ENCODE measurements around the gene MAOA.

Gene MAOA

DNA sequence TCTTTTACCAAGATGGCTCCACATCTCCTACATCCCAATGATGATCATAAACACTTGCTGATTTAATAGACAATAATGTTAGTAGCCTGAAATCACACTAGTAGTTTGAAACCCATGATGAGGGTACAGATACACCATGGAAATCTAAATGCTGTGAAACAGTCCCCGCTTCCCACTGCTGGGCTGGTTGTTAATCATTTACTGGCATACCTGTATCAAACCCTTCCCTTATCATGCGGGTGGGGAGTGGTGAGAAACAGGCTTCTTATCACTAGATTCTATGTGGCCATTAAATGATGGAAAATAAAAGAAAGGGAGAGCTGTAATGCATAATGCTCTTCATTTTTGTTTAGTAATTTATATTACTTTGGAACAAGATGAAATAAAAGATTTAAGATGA is 21.9 kb downstream of the MAOA start:
- TF ChIP-seq, protein P1, sequence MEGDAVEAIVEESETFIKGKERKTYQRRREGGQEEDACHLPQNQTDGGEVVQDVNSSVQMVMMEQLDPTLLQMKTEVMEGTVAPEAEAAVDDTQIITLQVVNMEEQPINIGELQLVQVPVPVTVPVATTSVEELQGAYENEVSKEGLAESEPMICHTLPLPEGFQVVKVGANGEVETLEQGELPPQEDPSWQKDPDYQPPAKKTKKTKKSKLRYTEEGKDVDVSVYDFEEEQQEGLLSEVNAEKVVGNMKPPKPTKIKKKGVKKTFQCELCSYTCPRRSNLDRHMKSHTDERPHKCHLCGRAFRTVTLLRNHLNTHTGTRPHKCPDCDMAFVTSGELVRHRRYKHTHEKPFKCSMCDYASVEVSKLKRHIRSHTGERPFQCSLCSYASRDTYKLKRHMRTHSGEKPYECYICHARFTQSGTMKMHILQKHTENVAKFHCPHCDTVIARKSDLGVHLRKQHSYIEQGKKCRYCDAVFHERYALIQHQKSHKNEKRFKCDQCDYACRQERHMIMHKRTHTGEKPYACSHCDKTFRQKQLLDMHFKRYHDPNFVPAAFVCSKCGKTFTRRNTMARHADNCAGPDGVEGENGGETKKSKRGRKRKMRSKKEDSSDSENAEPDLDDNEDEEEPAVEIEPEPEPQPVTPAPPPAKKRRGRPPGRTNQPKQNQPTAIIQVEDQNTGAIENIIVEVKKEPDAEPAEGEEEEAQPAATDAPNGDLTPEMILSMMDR (IDR thresholded peaks at IDR 0.05; ENCODE audit: low read depth, low read length, missing control alignments) = no peak
- DNase-seq (ENCODE audit: extremely low read depth, low read depth) = no peak

DNA sequence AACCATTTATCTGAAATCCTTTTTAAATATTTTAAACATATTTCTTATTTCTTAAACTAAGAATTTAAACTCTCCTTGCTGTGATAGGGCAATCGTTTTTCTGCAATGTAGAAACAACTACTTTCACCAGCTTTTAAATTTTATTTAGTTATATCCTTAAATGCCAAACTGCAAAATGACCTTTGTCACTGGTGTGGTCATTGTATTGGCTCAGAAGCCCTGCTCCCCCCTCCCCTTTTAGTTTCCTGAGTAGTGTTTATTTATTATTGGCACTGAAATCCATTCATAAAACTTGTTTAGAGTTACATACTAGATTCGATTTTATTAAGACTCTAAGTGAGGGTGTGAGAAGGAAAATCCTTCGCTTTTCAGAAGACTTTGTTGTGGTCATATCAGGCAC is 23.0 kb downstream of the MAOA start:
- no peak for DNase-seq (ENCODE audit: extremely low read depth, low read depth)
- TF ChIP-seq, protein P1 (IDR thresholded peaks at IDR 0.05; ENCODE audit: low read depth, low read length, missing control alignments) = no peak
- H3K4me3 ChIP-seq (replicated peaks; ENCODE audit: low read depth, low read length) = no peak overlapping the region

More for the DNA sequence above, 21.9 kb downstream of the MAOA start:
- no peak overlapping the region for H3K4me3 ChIP-seq (replicated peaks; ENCODE audit: low read depth, low read length)

DNA sequence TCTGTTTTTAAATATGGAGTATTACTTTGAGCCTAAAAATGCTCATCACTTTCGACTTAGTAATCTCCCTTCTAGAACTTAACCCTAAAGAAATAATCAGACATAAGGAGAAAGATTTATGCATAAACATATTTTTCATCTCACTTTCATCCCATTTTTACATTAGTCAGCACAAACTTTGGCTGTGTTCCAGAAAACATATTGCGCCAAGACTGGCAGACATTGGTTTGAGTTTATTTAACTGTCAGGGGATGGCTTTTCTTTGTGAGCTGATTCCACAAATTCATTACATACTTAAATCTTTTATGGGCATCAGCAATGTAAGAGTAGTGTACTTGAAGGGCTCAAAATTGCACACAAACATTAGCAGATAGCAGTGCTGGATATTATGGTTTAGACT is 23.7 kb downstream of the MAOA start:
- no peak for DNase-seq (ENCODE audit: extremely low read depth, low read depth)
- H3K4me3 ChIP-seq (replicated peaks; ENCODE audit: low read depth, low read length) = no peak overlapping the region
- TF ChIP-seq, protein P1 (IDR thresholded peaks at IDR 0.05; ENCODE audit: low read depth, low read length, missing control alignments) = no peak

DNA sequence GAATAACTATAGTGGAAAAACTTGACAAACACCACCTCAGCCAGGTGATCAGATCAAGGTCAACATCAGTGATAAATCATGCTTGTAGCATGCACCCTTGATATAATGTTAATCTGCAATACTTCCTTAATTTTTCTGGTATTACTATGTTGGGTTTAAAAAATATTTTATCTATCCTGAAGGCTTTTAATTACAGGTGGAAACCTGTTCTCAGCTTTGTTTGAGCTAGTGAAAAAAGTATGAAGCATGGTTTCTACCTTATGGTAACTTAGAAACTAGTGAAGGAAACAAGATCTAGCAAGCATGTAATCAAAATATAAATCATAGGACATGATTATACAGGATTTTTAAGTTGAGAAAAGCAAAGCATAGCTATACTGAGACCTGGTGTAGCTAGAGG is 26.6 kb downstream of the MAOA start:
- H3K4me3 ChIP-seq (replicated peaks; ENCODE audit: low read depth, low read length) = no peak overlapping the region
- TF ChIP-seq, protein P1 (IDR thresholded peaks at IDR 0.05; ENCODE audit: low read depth, low read length, missing control alignments) = no peak
- DNase-seq (ENCODE audit: extremely low read depth, low read depth) = no peak

DNA sequence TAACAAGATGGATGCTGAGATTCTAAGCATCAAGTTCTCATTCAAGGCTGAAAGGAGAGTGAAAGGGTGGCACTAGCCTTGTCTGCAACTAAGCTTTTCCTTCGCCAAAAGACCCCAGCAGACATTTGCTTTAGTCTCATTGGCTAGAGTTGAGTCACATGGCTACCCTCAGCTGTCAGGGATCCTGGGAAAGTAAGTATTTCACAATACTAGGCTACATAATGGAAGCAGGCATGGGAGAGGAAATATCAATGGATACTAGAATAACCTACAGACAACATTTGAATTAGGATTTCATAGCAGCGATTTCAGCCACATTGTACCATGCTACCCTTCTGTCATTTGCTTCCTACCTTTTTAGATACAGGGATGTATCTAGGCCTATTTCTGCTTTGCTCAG is 29.1 kb downstream of the MAOA start:
- no peak overlapping the region for H3K4me3 ChIP-seq (replicated peaks; ENCODE audit: low read depth, low read length)
- DNase-seq (ENCODE audit: extremely low read depth, low read depth) = no peak
- TF ChIP-seq, protein P1 (IDR thresholded peaks at IDR 0.05; ENCODE audit: low read depth, low read length, missing control alignments) = no peak

DNA sequence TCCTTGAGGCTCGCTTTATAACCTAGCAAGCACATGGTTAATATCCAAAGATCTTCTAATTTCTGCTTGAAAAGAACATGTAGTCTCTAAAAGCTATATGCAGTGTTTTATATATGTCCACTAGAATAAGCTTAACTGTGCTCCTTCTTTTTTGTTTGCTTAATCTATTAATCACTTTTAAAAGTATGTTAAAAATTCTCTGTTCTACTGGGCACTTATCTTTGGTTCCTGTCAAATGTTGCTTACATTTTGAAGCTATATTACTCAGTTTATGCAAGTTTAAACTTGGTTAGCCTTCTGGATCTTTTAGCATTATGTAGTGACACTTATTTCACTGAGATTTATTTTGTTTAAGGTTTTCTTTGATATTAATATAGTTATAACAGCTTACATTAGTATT is 32.5 kb downstream of the MAOA start:
- TF ChIP-seq, protein P1 (IDR thresholded peaks at IDR 0.05; ENCODE audit: low read depth, low read length, missing control alignments) = no peak
- no peak overlapping the region for H3K4me3 ChIP-seq (replicated peaks; ENCODE audit: low read depth, low read length)
- no peak for DNase-seq (ENCODE audit: extremely low read depth, low read depth)
